H9 (cell line): ENCODE measurements around the gene GABRB2. TPM values are rescaled to one million over a fixed set of nuclear protein-coding genes. Genes with fewer than 3 reads are reported as not detected.

Experiments used
- DNase-seq: peaks from one replicate; pipeline ENCODE4 v3.0.0-alpha.2; 2017
- H2AFZ ChIP-seq: one replicate; pipeline ENCODE4 v1.6.1; 2013; ENCODE audit warnings: mild to moderate bottlenecking, low read length, control low read depth, moderate library complexity
- H2AK5ac ChIP-seq: 2 replicates; pipeline ENCODE4 v1.6.1; 2013; ENCODE audit warnings: low read length, control low read depth, mixed read lengths; ENCODE audit not compliant: insufficient read length
- H2BK120ac ChIP-seq: one replicate; pipeline ENCODE4 v1.6.1; 2013; ENCODE audit warnings: low read depth, mild to moderate bottlenecking, low read length, control low read depth, inconsistent platforms; ENCODE audit not compliant: poor library complexity, severe bottlenecking
- H2BK12ac ChIP-seq: 2 replicates; pipeline ENCODE4 v1.6.1; 2013; ENCODE audit warnings: low read length, control low read depth, mixed read lengths, low read depth; ENCODE audit not compliant: insufficient read length
- H2BK15ac ChIP-seq: 2 replicates; pipeline ENCODE4 v1.6.1; 2013; ENCODE audit warnings: low read depth, low read length, control low read depth
- H2BK20ac ChIP-seq: one replicate; pipeline ENCODE4 v1.6.1; 2013; ENCODE audit warnings: low read depth, mild to moderate bottlenecking, low read length, control low read depth, inconsistent platforms; ENCODE audit not compliant: poor library complexity, severe bottlenecking
- H2BK5ac ChIP-seq: 2 replicates; pipeline ENCODE4 v1.6.1; 2013; ENCODE audit warnings: low read length, control low read depth, mixed read lengths; ENCODE audit not compliant: insufficient read length
- H3K14ac ChIP-seq: 2 replicates; pipeline ENCODE4 v1.6.1; 2013; ENCODE audit warnings: low read length, control low read depth; ENCODE audit not compliant: insufficient read depth
- H3K18ac ChIP-seq: 2 replicates; pipeline ENCODE4 v1.6.1; 2013; ENCODE audit warnings: low read depth, mild to moderate bottlenecking, mixed read lengths, low read length, control low read depth; ENCODE audit not compliant: insufficient read length
- H3K23ac ChIP-seq: 2 replicates; pipeline ENCODE4 v1.6.1; 2013; ENCODE audit warnings: low read length, control low read depth, mixed read lengths, low read depth; ENCODE audit not compliant: insufficient read length
- H3K23me2 ChIP-seq: 2 replicates; pipeline ENCODE4 v1.6.1; 2013; ENCODE audit warnings: low read depth, mild to moderate bottlenecking, mixed read lengths, low read length, control low read depth; ENCODE audit not compliant: insufficient read length, poor library complexity, severe bottlenecking
- H3K27ac ChIP-seq: 2 replicates; pipeline ENCODE4 v1.5.1; 2013; ENCODE audit warnings: low read length, control low read depth, mixed read lengths, low read depth; ENCODE audit not compliant: insufficient read length
- H3K27me3 ChIP-seq: 2 replicates; pipeline ENCODE4 v1.6.1; 2013; ENCODE audit warnings: low read length, control low read depth, inconsistent platforms; ENCODE audit not compliant: insufficient read depth
- H3K4ac ChIP-seq: 2 replicates; pipeline ENCODE4 v1.6.1; 2013; ENCODE audit warnings: low read depth, mild to moderate bottlenecking, control low read depth, inconsistent platforms, low read length, moderate library complexity
- H3K4me1 ChIP-seq: 2 replicates; pipeline ENCODE4 v1.6.1; 2013; ENCODE audit warnings: low read length, control low read depth, inconsistent platforms; ENCODE audit not compliant: insufficient read depth
- H3K4me2 ChIP-seq: 2 replicates; pipeline ENCODE4 v1.6.1; 2013; ENCODE audit warnings: low read length, control low read depth, mixed read lengths; ENCODE audit not compliant: insufficient read length, insufficient read depth
- H3K56ac ChIP-seq: 2 replicates; pipeline ENCODE4 v1.6.1; 2013; ENCODE audit warnings: low read depth, mild to moderate bottlenecking, mixed read lengths, low read length, control low read depth; ENCODE audit not compliant: insufficient read length
- H3K79me1 ChIP-seq: 2 replicates; pipeline ENCODE4 v1.6.1; 2013; ENCODE audit warnings: low read depth, mild to moderate bottlenecking, moderate library complexity, low read length, control low read depth, inconsistent platforms; ENCODE audit not compliant: insufficient read depth, poor library complexity, severe bottlenecking
- H3K79me2 ChIP-seq: 2 replicates; pipeline ENCODE4 v1.6.1; 2013; ENCODE audit warnings: low read length, control low read depth, inconsistent platforms; ENCODE audit not compliant: insufficient read depth
- H3K9ac ChIP-seq: 2 replicates; pipeline ENCODE4 v1.6.1; 2013; ENCODE audit warnings: low read length, control low read depth, mixed read lengths; ENCODE audit not compliant: insufficient read length; ENCODE audit errors: extremely low read depth
- H3K9me3 ChIP-seq: one replicate; pipeline ENCODE4 v1.6.1; 2013; ENCODE audit warnings: low read depth, low read length, inconsistent platforms; ENCODE audit not compliant: control insufficient read depth
- H3T11ph ChIP-seq: one replicate; pipeline ENCODE4 v1.6.1; 2013; ENCODE audit warnings: mild to moderate bottlenecking, low read length, control low read depth, inconsistent platforms
- H4K20me1 ChIP-seq: one replicate; pipeline ENCODE4 v1.6.1; 2013; ENCODE audit not compliant: control insufficient read depth, insufficient read length, insufficient read depth
- H4K5ac ChIP-seq: 2 replicates; pipeline ENCODE4 v1.6.1; 2013; ENCODE audit warnings: low read depth, mild to moderate bottlenecking, mixed read lengths, low read length, control low read depth; ENCODE audit not compliant: insufficient read length
- H4K8ac ChIP-seq: replicated peaks from 2 replicates; pipeline ENCODE4 v1.6.1; 2013; ENCODE audit warnings: low read length, control low read depth, mixed read lengths, low read depth; ENCODE audit not compliant: insufficient read length
- H4K91ac ChIP-seq: 2 replicates; pipeline ENCODE4 v1.6.1; 2013; ENCODE audit warnings: low read depth, mild to moderate bottlenecking, moderate library complexity, mixed read lengths, low read length, control low read depth; ENCODE audit not compliant: insufficient read length
- H3K27ac Mint-ChIP-seq, 3 experiments: 2 replicates in 2 of 3; 3 replicates in 1 of 3; pipeline ENCODE4 v1.8.0; 2020 to 2021; ENCODE audit warnings: mixed read lengths in 3 of 3, mild to moderate bottlenecking in 1 of 3, moderate library complexity in 1 of 3
- H3K27me3 Mint-ChIP-seq: 2 replicates; pipeline ENCODE4 v1.8.0; 2021; ENCODE audit warnings: low read depth, mild to moderate bottlenecking, moderate library complexity, mixed read lengths
- H3K36me3 Mint-ChIP-seq, 3 experiments: 2 replicates in 2 of 3; 3 replicates in 1 of 3; pipeline ENCODE4 v1.8.0; 2020 to 2021; ENCODE audit warnings: low read depth in 3 of 3, mixed read lengths in 3 of 3; ENCODE audit not compliant: insufficient read depth in 1 of 3
- H3K4me1 Mint-ChIP-seq, 2 experiments: 2 replicates each; pipeline ENCODE4 v1.8.0; 2020; ENCODE audit warnings: mixed read lengths in 2 of 2
- H3K4me3 Mint-ChIP-seq, 2 experiments: 2 replicates in 1 of 2; 3 replicates in 1 of 2; pipeline ENCODE4 v1.8.0; 2020 to 2021; ENCODE audit warnings: mild to moderate bottlenecking in 2 of 2, mixed read lengths in 2 of 2, moderate library complexity in 1 of 2
- H3K9me3 Mint-ChIP-seq, 2 experiments: 2 replicates in 1 of 2; 3 replicates in 1 of 2; pipeline ENCODE4 v1.8.0; 2020; ENCODE audit warnings: mild to moderate bottlenecking in 2 of 2, mixed read lengths in 2 of 2, moderate library complexity in 1 of 2
- WGBS: extraction: QIAGEN DNeasy Blood & Tissue Kit; methylation state at CpG from one replicate; pipeline ENCODE4 v1.1.7; 2013; ENCODE audit warnings: missing lambda C conversion rate, low lambda C conversion rate, mixed read lengths; ENCODE audit not compliant: insufficient read length; ENCODE audit errors: extremely low coverage; 5-methylcytosine and 5-hydroxymethylcytosine counted together
- total RNA-seq: library from RNA; stranded (reverse); gene quantifications from 2 replicates; pipeline ENCODE4 v1.2.1, GENCODE V29; 2021
- TF ChIP-seq, protein P1 (sequence below): fragments of 200-600 bp; sonication (generic); conservative IDR thresholded peaks from 3 replicates; pipeline ENCODE4 v1.8.0; 2021; ENCODE audit warnings: antibody characterized with exemption, mild to moderate bottlenecking

The GABRB2 gene
- total RNA-seq, 1 experiment from 2014 or later, result 0.20 TPM

DNA sequence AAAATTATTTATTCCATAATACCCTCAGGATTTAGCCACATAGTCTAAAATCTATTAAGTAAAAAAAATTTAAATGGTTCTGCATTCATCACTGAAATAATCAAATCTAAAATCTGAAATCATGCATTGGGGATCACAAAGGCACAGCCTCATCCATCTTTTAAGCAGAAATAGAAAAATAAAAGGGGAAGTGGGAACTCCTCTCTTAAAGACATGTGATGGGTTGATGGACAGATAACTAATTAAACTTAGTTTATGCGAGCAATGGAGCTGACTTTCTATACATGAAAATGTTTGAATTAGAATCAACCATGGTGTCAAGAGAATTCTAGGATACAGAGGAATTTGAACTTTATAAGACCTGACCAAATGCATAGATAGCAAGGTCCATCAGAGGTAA lies 170.5 kb downstream of the GABRB2 start:
- Histone ChIP-seq H2BK5ac (no peak overlapping the region), H3K4me2 (no peak overlapping the region), H3K27me3 (no peaks in the 10 kb centered on the region), H4K8ac (no peak overlapping the region), H2BK120ac (no peak overlapping the region), H3K4me1 (no peaks in the 10 kb centered on the region), H2AK5ac (no peak overlapping the region), H3K23ac (no peak overlapping the region), H3K9me3 (no peaks in the 10 kb centered on the region), H3K56ac (no peak overlapping the region), H4K5ac (no peak overlapping the region), H3K79me1 (no peaks in the 10 kb centered on the region), H3K27ac (no peak overlapping the region), H3K4ac (no peak overlapping the region), H3K18ac (no peak overlapping the region), H2BK12ac (no peak overlapping the region), H3T11ph (no peak overlapping the region), H3K23me2 (no peaks in the 10 kb centered on the region), H3K9ac (no peak overlapping the region), H2AFZ (no peak overlapping the region), H3K79me2 (no peaks in the 10 kb centered on the region), H2BK20ac (no peak overlapping the region), H3K14ac (no peak overlapping the region), H2BK15ac (no peak overlapping the region), H4K91ac (no peak overlapping the region), H4K20me1 (no peaks in the 10 kb centered on the region)
- TF ChIP-seq, protein P1, sequence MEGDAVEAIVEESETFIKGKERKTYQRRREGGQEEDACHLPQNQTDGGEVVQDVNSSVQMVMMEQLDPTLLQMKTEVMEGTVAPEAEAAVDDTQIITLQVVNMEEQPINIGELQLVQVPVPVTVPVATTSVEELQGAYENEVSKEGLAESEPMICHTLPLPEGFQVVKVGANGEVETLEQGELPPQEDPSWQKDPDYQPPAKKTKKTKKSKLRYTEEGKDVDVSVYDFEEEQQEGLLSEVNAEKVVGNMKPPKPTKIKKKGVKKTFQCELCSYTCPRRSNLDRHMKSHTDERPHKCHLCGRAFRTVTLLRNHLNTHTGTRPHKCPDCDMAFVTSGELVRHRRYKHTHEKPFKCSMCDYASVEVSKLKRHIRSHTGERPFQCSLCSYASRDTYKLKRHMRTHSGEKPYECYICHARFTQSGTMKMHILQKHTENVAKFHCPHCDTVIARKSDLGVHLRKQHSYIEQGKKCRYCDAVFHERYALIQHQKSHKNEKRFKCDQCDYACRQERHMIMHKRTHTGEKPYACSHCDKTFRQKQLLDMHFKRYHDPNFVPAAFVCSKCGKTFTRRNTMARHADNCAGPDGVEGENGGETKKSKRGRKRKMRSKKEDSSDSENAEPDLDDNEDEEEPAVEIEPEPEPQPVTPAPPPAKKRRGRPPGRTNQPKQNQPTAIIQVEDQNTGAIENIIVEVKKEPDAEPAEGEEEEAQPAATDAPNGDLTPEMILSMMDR, result no peak
- peaks cover 4 to 10% of the 10 kb centered on the region in 2 experiments; a peak in 3 of 4 replicates for H3K4me1 Mint-ChIP-seq
- no CpG with 5 or more reads among the region's 1 CpG for WGBS
- no peak for DNase-seq
- no peak overlapping the region for H3K27ac Mint-ChIP-seq
- no peaks in the 10 kb centered on the region for H3K9me3 Mint-ChIP-seq
- no peaks in the 10 kb centered on the region for H3K36me3 Mint-ChIP-seq
- no peaks in the 10 kb centered on the region; the same call in 1 of the 2 replicates for H3K27me3 Mint-ChIP-seq
- H3K4me3 Mint-ChIP-seq, result no peak overlapping the region
